Epithelial cell of esophagus (primary cell): ENCODE measurements around the gene PLAAT5.

Experiments used
- DNase-seq: peaks from one replicate; pipeline ENCODE4 v3.0.0; 2010; ENCODE audit warnings: low read depth
- H3K4me3 ChIP-seq: 2 replicates; pipeline ENCODE4 v1.5.1; 2011; ENCODE audit warnings: mild to moderate bottlenecking, low read length, control low read depth
- TF ChIP-seq, protein P1 (sequence below): IDR thresholded peaks from 2 replicates; pipeline ENCODE4 v1.5.1; 2011; ENCODE audit warnings: low read depth, mild to moderate bottlenecking, low read length, control low read depth, inconsistent platforms; ENCODE audit not compliant: insufficient read depth; ENCODE audit errors: missing control alignments

Gene PLAAT5, protein sequence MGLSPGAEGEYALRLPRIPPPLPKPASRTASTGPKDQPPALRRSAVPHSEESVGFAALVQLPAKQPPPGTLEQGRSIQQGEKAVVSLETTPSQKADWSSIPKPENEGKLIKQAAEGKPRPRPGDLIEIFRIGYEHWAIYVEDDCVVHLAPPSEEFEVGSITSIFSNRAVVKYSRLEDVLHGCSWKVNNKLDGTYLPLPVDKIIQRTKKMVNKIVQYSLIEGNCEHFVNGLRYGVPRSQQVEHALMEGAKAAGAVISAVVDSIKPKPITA

DNA sequence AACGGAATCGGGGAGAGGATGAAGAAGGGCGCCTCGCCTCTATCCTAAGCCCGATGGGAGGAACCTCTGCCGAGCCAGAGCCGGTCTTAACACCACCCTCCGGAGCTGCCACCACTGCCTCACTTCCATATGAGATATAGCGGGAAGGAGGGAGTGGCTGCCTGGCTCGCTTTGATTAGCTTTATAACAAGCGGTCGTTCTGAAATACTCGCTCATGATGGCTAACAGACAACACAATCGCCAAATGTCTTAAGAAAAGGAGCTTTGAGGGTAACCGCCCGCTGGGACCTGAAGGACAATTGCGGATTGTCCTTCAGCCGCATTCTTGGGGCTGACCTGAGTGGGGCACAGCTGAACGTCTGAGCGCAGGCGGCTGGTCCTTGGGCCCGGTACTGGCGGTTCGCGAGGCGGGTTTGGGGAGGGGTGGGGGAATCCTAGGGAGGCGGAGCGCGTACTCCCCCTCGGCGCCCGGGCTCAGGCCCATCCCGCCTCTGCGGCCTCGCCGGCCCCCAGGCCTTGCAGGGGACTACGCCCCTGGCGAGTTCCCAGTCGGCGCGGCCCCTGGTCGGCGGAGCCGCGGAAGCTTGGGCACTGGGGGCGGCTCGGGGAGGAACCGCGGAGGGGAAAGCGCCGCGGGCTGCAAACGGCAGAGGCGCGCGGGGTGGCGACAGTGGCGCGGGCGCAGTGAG lies at the start of gene PLAAT5:
TSS of gene PLAAT5 (minus strand) at position 617 of the 689 bp plus-strand sequence. CDS start at position 484, 133 bp downstream.
- H3K4me3 ChIP-seq, result peak within 1 kb of the TSS; percentile 26
- no peak for DNase-seq
- TF ChIP-seq, protein P1, sequence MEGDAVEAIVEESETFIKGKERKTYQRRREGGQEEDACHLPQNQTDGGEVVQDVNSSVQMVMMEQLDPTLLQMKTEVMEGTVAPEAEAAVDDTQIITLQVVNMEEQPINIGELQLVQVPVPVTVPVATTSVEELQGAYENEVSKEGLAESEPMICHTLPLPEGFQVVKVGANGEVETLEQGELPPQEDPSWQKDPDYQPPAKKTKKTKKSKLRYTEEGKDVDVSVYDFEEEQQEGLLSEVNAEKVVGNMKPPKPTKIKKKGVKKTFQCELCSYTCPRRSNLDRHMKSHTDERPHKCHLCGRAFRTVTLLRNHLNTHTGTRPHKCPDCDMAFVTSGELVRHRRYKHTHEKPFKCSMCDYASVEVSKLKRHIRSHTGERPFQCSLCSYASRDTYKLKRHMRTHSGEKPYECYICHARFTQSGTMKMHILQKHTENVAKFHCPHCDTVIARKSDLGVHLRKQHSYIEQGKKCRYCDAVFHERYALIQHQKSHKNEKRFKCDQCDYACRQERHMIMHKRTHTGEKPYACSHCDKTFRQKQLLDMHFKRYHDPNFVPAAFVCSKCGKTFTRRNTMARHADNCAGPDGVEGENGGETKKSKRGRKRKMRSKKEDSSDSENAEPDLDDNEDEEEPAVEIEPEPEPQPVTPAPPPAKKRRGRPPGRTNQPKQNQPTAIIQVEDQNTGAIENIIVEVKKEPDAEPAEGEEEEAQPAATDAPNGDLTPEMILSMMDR, result no peak

DNA sequence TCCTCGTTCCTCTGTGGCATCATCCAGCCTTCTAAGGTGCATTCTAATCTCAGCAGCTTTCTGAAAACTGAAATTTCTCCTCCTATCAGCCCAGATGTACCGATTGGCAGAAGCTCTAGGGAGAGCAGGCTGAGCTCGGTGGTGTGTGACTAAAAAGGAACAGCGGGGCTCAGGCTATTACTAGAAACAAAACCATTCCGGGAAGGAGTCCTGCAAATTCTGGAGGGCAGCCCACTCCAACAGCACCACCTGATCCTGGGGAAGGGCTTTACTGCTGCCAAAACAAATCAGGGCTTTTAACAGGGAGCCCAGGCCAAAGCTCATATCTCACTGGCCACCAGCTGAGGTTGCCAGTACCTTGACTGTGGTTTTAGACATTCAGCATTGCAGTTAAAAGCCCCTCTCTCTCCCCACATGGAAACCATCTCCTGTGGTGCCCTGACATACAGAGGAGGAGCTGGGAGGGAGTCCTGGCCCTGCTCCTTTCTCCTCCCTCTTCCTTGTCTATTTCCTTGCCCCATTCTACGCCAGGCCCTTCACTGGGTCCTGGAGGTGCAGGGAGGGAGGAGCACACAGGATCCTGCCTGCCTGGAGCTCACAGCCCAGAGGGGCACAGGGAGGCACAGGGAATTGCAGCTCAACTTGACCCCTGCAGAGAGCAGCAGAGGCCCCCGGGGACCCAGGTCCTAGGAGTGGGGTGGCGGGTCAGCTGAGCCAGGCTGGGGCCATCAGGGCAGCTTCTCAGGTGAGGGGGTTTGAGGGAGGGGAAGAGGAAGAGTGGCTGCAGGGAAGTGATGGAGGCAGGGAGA lies 46.5 kb upstream of the PLAAT5 start:
- no peak for DNase-seq
- TF ChIP-seq, protein P1, result no peak
- no peak overlapping the region for H3K4me3 ChIP-seq

DNA sequence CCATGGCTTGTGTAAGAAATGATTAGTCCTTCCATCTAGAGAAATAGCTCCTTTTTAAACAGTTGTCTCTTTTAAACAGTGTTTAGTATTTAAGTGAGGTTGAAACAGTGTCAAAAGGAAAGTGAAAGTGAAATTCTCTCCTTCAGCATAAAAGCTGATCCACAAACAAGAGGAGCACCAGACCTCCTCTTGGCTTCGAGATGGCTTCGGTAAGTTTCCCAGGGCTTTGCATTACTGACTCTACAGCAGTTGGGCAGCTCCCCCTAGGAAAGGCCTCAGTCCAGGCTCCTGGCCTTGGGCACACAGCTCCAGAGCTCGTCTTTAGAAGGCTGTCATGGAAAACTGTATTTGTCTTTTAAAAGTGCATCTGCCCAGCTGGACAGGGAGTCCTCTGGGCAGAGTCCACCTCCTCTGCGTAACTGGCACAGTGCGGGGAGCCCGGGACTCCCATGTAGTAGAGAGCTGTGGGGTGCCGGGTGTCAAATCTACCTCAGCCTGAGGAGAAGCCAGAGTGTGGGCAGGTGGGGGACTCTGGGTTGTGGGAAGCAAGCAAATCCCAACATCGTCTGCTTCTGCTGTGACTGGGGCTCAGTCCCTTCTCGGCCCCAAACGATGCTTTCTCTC lies 45.8 kb upstream of the PLAAT5 start, which contains the start of gene PLAAT4:
TSS of gene PLAAT4 (plus strand) at position 140 of the 624 bp plus-strand sequence. CDS start at position 201, 61 bp downstream.
- TF ChIP-seq, protein P1, result no peak
- H3K4me3 ChIP-seq, result no peak within 1 kb of the TSS
- DNase-seq, result no peak

DNA sequence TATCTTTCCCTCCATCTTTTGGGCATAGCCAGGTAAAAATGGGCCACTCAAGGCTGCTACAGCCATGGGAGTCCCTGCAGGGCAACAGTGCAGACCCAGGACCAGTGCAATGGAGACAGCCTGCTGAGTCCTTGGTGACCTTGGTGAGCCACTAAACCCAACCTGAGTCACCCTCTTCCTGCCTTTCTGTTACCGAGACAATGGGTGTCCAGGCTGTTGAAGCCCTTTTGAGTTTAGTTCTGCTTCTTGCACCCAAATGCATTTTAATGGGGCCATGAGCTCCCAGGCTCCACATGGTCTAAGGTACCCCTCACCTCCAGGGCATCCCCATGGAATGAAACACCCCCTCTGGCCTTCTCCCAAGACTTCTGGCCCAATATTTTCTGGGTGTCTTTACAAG lies 44.8 kb upstream of the PLAAT5 start:
- TF ChIP-seq, protein P1, result no peak
- no peak for DNase-seq
- H3K4me3 ChIP-seq, result no peak overlapping the region

DNA sequence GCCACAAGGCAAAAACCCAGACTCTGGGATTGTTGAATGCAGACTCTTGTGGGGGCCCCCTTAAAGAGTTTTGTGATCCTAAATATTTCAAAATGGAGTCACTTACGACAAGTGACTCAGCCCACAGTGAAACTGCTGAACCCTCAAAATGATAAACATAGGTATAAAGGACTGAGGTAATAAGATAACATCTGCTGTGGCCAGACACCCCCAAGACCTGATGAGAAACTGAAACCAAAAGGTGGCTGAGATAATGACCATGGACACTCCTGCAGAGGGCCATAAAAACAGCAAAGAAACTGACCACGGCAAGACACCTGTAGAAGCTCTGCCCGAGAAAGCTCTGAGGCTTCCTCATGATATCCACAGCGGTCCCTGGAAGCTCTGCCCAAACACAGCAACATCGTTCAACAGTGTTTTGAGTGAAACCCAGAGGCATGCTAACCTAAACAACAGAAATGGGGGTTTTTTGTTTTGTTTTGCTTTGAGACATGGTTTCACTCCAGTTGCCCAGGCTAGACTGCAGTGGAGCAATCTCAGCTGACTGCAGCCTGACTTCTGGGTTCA lies 44.0 kb upstream of the PLAAT5 start:
- no peak overlapping the region for H3K4me3 ChIP-seq
- TF ChIP-seq, protein P1, result no peak
- DNase-seq, result no peak

DNA sequence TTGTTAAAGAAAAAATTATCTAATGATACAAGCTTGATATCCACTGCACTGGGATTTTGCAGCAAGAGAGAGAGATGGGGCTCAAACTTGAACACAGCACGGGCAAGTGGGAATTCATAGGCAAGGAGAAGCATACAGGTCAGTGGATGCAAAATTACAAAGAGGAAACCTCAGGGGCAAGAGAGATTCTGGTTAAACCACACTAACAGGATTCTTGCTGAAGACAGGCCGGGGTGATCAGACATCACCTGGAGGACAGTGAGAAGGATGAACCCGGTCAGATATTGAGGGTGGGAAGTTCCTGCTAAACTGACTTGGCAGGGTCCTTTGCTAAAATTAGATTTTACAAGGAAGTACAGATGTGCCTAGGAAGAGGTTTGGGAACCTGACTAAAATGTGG lies 43.1 kb upstream of the PLAAT5 start:
- TF ChIP-seq, protein P1, result no peak
- H3K4me3 ChIP-seq, result no peak overlapping the region
- no peak for DNase-seq
